Kidney epithelial cell (primary cell): Measurements from ENCODE around the gene NEDD4L. TPM values are rescaled to one million over a fixed set of nuclear protein-coding genes. Genes with fewer than 3 reads are reported as not detected.
A peak's percentile ranks its signal among the peaks of the same experiment; 100 is the strongest.

Source experiments
- DNase-seq: peaks from one replicate; pipeline ENCODE4 v3.0.0-alpha.2; 2010; ENCODE audit warnings: low read depth
- H3K27me3 ChIP-seq: 2 replicates; pipeline ENCODE4 v1.6.0; 2011; ENCODE audit warnings: low read length; ENCODE audit not compliant: control insufficient read depth, insufficient read depth
- H3K36me3 ChIP-seq: 2 replicates; pipeline ENCODE4 v1.5.1; 2011; ENCODE audit warnings: low read length; ENCODE audit not compliant: control insufficient read depth, insufficient read depth
- H3K4me3 ChIP-seq: 2 replicates; pipeline ENCODE4 v1.5.1; 2011; ENCODE audit warnings: low read depth, mild to moderate bottlenecking, control low read depth, low read length
- CTCF ChIP-seq: IDR thresholded peaks from 2 replicates; pipeline ENCODE4 v1.5.1; 2011; ENCODE audit warnings: mild to moderate bottlenecking, moderate library complexity, low read length, control low read depth, inconsistent platforms; ENCODE audit not compliant: insufficient read depth, poor library complexity, severe bottlenecking
- total RNA-seq: library from RNA; depleted of rRNA; stranded (reverse); fragments of >200 nt; gene quantifications from 2 replicates; pipeline ENCODE4 v1.2.3, GENCODE V29; 2015

NEDD4L gene
- total RNA-seq, 1 donor from 2014 or later = 88.3 TPM

GRCh38 chr18:58249712-58250111 lies 205.7 kb downstream of the NEDD4L start:
- H3K27me3 ChIP-seq = no peaks in the 10 kb centered on the region
- no peak for DNase-seq
- no peaks in the 10 kb centered on the region for H3K36me3 ChIP-seq
- TF ChIP-seq CTCF = no peak
- H3K4me3 ChIP-seq = no peak overlapping the region

- no peak overlapping the region for H3K4me3 ChIP-seq
- H3K36me3 ChIP-seq = no peaks in the 10 kb centered on the region
- DNase-seq = no peak
- TF ChIP-seq CTCF = no peak
- no peaks in the 10 kb centered on the region for H3K27me3 ChIP-seq
Observed at GRCh38 chr18:58251416-58251815, 207.4 kb downstream of the NEDD4L start.

GRCh38 chr18:58252166-58252565 lies 208.1 kb downstream of the NEDD4L start:
- Histone ChIP-seq H3K27me3 (no peaks in the 10 kb centered on the region), H3K36me3 (no peaks in the 10 kb centered on the region), H3K4me3 (no peak overlapping the region)
- no peak for TF ChIP-seq CTCF
- no peak for DNase-seq

GRCh38 chr18:58253318-58253717 lies 209.3 kb downstream of the NEDD4L start:
- no peak for DNase-seq
- no peaks in the 10 kb centered on the region for H3K36me3 ChIP-seq
- TF ChIP-seq CTCF = no peak
- H3K27me3 ChIP-seq = no peaks in the 10 kb centered on the region
- no peak overlapping the region for H3K4me3 ChIP-seq

GRCh38 chr18:58253871-58254270 lies 209.8 kb downstream of the NEDD4L start:
- no peak for TF ChIP-seq CTCF
- Histone ChIP-seq H3K27me3 (no peaks in the 10 kb centered on the region), H3K4me3 (no peak overlapping the region), H3K36me3 (no peaks in the 10 kb centered on the region)
- no peak for DNase-seq

GRCh38 chr18:58254873-58255511 lies 211.0 kb downstream of the NEDD4L start:
- TF ChIP-seq CTCF = peak; percentile 15
- H3K4me3 ChIP-seq = no peak overlapping the region
- H3K36me3 ChIP-seq = no peaks in the 10 kb centered on the region

More at GRCh38 chr18:58254873-58255511, 211.0 kb downstream of the NEDD4L start:
- H3K27me3 ChIP-seq = no peaks in the 10 kb centered on the region
- peak; percentile 55 for DNase-seq
